ENCODE results near the gene CCDC88C. TPM values are rescaled to one million over a fixed set of nuclear protein-coding genes. Genes with fewer than 3 reads are reported as not detected.

The CCDC88C gene
- total RNA-seq, 1 donor, result 0.36 TPM

DNA sequence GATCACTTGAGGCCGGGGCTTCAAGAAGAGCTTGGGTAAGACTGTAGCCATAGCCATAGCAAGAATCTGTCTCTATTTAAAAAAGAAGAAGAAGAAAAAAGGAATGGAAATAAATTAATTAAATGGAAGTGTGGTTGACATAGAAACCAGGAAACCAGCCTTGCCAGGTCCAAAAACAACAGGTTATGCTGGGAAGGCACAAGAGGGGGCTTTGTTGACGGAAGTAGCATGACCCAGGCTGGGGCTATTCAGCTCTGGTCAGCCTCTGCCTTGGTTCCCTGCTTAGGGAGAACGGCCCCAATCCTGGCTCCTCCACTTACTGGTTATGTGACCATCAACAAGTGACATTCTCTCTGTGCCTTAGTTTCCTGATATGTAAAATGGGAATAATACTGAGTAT is 158.7 kb downstream of the CCDC88C start:
- Histone ChIP-seq H2AFZ (ENCODE audit: low read length) (no peak overlapping the region), H3K9me3 (ENCODE audit: low read depth, low read length) (no peaks in the 10 kb centered on the region), H4K20me1 (ENCODE audit: insufficient read depth, low read length) (no peaks in the 10 kb centered on the region), H3K4me2 (ENCODE audit: insufficient read depth, low read length) (no peak overlapping the region), H3K4me3 (ENCODE audit: insufficient read depth, low read length) (no peak overlapping the region), H3K36me3 (ENCODE audit: insufficient read depth, low read length) (no peaks in the 10 kb centered on the region), H3K27me3 (ENCODE audit: insufficient read depth, low read length) (no peaks in the 10 kb centered on the region), H3K4me1 (ENCODE audit: insufficient read depth, low read length) (no peaks in the 10 kb centered on the region), H3K27ac (ENCODE audit: low read depth, low read length) (no peak overlapping the region), H3K79me2 (ENCODE audit: insufficient read depth, low read length) (no peaks in the 10 kb centered on the region)
- DNase-seq (ENCODE audit: insufficient read length, low spot score, missing footprints), result no peak
- no peak for TF ChIP-seq CTCF (IDR thresholded peaks at IDR 0.05; ENCODE audit: extremely low read depth, low read depth, low read length)

GRCh38 chr14:91258011-91258618 is 159.5 kb downstream of the CCDC88C start:
- H3K4me1 ChIP-seq (ENCODE audit: insufficient read depth, low read length), result no peaks in the 10 kb centered on the region
- DNase-seq (ENCODE audit: insufficient read length, low spot score, missing footprints), result peak; percentile 75
- H3K36me3 ChIP-seq (ENCODE audit: insufficient read depth, low read length), result no peaks in the 10 kb centered on the region
- H3K79me2 ChIP-seq (ENCODE audit: insufficient read depth, low read length), result no peaks in the 10 kb centered on the region
- no peak overlapping the region for H3K4me3 ChIP-seq (ENCODE audit: insufficient read depth, low read length)
- no peak overlapping the region for H3K27ac ChIP-seq (ENCODE audit: low read depth, low read length)
- H3K9me3 ChIP-seq (ENCODE audit: low read depth, low read length), result no peaks in the 10 kb centered on the region
- H3K4me2 ChIP-seq (ENCODE audit: insufficient read depth, low read length), result no peak overlapping the region
- no peaks in the 10 kb centered on the region for H3K27me3 ChIP-seq (ENCODE audit: insufficient read depth, low read length)
- H4K20me1 ChIP-seq (ENCODE audit: insufficient read depth, low read length), result no peaks in the 10 kb centered on the region
- TF ChIP-seq CTCF (IDR thresholded peaks at IDR 0.05; ENCODE audit: extremely low read depth, low read depth, low read length), result no peak
- H2AFZ ChIP-seq (ENCODE audit: low read length), result no peak overlapping the region

- no peaks in the 10 kb centered on the region for H3K27me3 ChIP-seq (ENCODE audit: insufficient read depth, low read length)
- H3K79me2 ChIP-seq (ENCODE audit: insufficient read depth, low read length), result no peaks in the 10 kb centered on the region
- no peak overlapping the region for H2AFZ ChIP-seq (ENCODE audit: low read length)
- H3K4me1 ChIP-seq (ENCODE audit: insufficient read depth, low read length), result peaks cover 4% of the 10 kb centered on the region
- no peak overlapping the region for H3K4me2 ChIP-seq (ENCODE audit: insufficient read depth, low read length)
- no peaks in the 10 kb centered on the region for H4K20me1 ChIP-seq (ENCODE audit: insufficient read depth, low read length)
- H3K9me3 ChIP-seq (ENCODE audit: low read depth, low read length), result no peaks in the 10 kb centered on the region
- H3K4me3 ChIP-seq (ENCODE audit: insufficient read depth, low read length), result no peak overlapping the region
- TF ChIP-seq CTCF (IDR thresholded peaks at IDR 0.05; ENCODE audit: extremely low read depth, low read depth, low read length), result no peak
- H3K36me3 ChIP-seq (ENCODE audit: insufficient read depth, low read length), result no peaks in the 10 kb centered on the region
- H3K27ac ChIP-seq (ENCODE audit: low read depth, low read length), result no peak overlapping the region
- no peak for DNase-seq (ENCODE audit: insufficient read length, low spot score, missing footprints)
Observed at GRCh38 chr14:91257328-91258010, 160.2 kb downstream of the CCDC88C start.

DNA sequence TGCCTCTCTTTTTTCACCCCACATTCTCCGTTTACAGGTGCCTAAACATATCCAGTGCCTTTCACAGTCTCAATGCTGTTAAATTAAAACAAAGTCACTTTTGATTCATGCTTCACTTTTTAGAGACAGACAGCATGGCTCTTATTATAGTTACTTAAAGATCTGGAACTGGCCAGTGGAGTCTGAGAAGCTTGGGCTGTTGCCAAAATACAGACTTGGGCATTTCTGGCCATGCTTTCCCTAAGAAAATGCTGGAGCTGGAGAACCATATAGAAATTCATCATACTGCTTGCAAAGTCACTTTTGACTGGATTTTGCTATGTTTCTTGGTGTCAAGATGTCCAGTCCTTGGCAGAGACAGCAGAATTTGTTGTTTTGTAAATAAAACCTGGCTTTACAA is 161.0 kb downstream of the CCDC88C start:
- no peak for TF ChIP-seq CTCF (IDR thresholded peaks at IDR 0.05; ENCODE audit: extremely low read depth, low read depth, low read length)
- H3K79me2 ChIP-seq (ENCODE audit: insufficient read depth, low read length), result no peaks in the 10 kb centered on the region
- no peaks in the 10 kb centered on the region for H3K9me3 ChIP-seq (ENCODE audit: low read depth, low read length)
- no peaks in the 10 kb centered on the region for H3K36me3 ChIP-seq (ENCODE audit: insufficient read depth, low read length)
- H3K27ac ChIP-seq (ENCODE audit: low read depth, low read length), result no peak overlapping the region
- H3K4me3 ChIP-seq (ENCODE audit: insufficient read depth, low read length), result no peak overlapping the region
- H4K20me1 ChIP-seq (ENCODE audit: insufficient read depth, low read length), result no peaks in the 10 kb centered on the region
- H3K27me3 ChIP-seq (ENCODE audit: insufficient read depth, low read length), result no peaks in the 10 kb centered on the region
- no peak for DNase-seq (ENCODE audit: insufficient read length, low spot score, missing footprints)
- no peak overlapping the region for H3K4me2 ChIP-seq (ENCODE audit: insufficient read depth, low read length)
- peaks cover 4% of the 10 kb centered on the region for H3K4me1 ChIP-seq (ENCODE audit: insufficient read depth, low read length)
- H2AFZ ChIP-seq (ENCODE audit: low read length), result no peak overlapping the region

All from osteoblast (primary cell).